Measurements from ENCODE around the gene ZNF143. TPM values are rescaled to one million over a fixed set of nuclear protein-coding genes. Genes with fewer than 3 reads are reported as not detected.
A peak's percentile ranks its signal among the peaks of the same experiment; 100 is the strongest.

The ZNF143 gene
- total RNA-seq, 1 experiment from 2014 or later: 29.2 TPM

GRCh38 chr11:9446230-9446629, 14.6 kb upstream of the ZNF143 start:
- Histone ChIP-seq H2BK5ac (ENCODE audit: insufficient read length, low read length) (no peak overlapping the region), H2AK5ac (ENCODE audit: insufficient read length, low read length) (no peak overlapping the region), H3K14ac (ENCODE audit: insufficient read depth, low read length) (no peak overlapping the region), H3K18ac (ENCODE audit: insufficient read length, low read depth, low read length) (no peak overlapping the region), H4K20me1 (ENCODE audit: control insufficient read depth, insufficient read depth, insufficient read length) (no peaks in the 10 kb centered on the region), H4K8ac (replicated peaks; ENCODE audit: insufficient read length, low read depth, low read length) (no peak overlapping the region), H4K5ac (ENCODE audit: insufficient read length, low read depth, low read length) (no peak overlapping the region), H3K56ac (ENCODE audit: insufficient read length, low read depth, low read length) (no peak overlapping the region), H3K79me1 (ENCODE audit: insufficient read depth, low read depth, low read length, poor library complexity, severe bottlenecking) (no peaks in the 10 kb centered on the region), H3K23me2 (ENCODE audit: insufficient read length, low read depth, low read length, poor library complexity, severe bottlenecking) (no peaks in the 10 kb centered on the region), H3K27me3 (ENCODE audit: insufficient read depth, low read length) (no peaks in the 10 kb centered on the region), H3K4me2 (ENCODE audit: insufficient read depth, insufficient read length, low read length) (no peak overlapping the region), H4K91ac (ENCODE audit: insufficient read length, low read depth, low read length) (no peak overlapping the region), H3K9me3 (ENCODE audit: control insufficient read depth, low read depth, low read length) (no peaks in the 10 kb centered on the region), H2BK20ac (ENCODE audit: low read depth, low read length, poor library complexity, severe bottlenecking) (no peak overlapping the region), H3K4ac (ENCODE audit: low read depth, low read length) (no peak overlapping the region), H2BK120ac (ENCODE audit: low read depth, low read length, poor library complexity, severe bottlenecking) (no peak overlapping the region), H2AFZ (ENCODE audit: low read length) (no peak overlapping the region), H3T11ph (ENCODE audit: low read length) (no peak overlapping the region), H3K27ac (ENCODE audit: insufficient read length, low read depth, low read length) (no peak overlapping the region), H3K9ac (ENCODE audit: extremely low read depth, insufficient read length, low read length) (no peak overlapping the region), H3K4me1 (ENCODE audit: insufficient read depth, low read length) (no peaks in the 10 kb centered on the region), H2BK12ac (ENCODE audit: insufficient read length, low read depth, low read length) (no peak overlapping the region), H3K23ac (ENCODE audit: insufficient read length, low read depth, low read length) (no peak overlapping the region), H3K79me2 (ENCODE audit: insufficient read depth, low read length) (no peaks in the 10 kb centered on the region), H2BK15ac (ENCODE audit: low read depth, low read length) (no peak overlapping the region)
- Mint-ChIP-seq H3K36me3 (ENCODE audit: insufficient read depth in 1 of 3, low read depth in 3 of 3) (peaks cover 29 to 55% (median 50%) of the 10 kb centered on the region in 3 experiments; a peak in 6 of 7 replicates), H3K27me3 (ENCODE audit: low read depth) (no peaks in the 10 kb centered on the region), H3K9me3 (peaks cover 9% of the 10 kb centered on the region in 2 experiments; a peak in 4 of 5 replicates), H3K4me1 (no peaks in the 10 kb centered on the region), H3K4me3 (no peak overlapping the region), H3K27ac (0 out of 7 replicates have a peak overlapping the region, but pooled peaks of 1 of the 3 experiments have one; percentile 4)
- WGBS (ENCODE audit: extremely low coverage, insufficient read length, low lambda C conversion rate): no CpG with 5 or more reads among the region's 4 CpGs
- TF ChIP-seq CTCF (conservative IDR thresholded peaks at IDR 0.05): no peak
- DNase-seq: no peak

All from H9 (cell line).